MM.1S (cell line): ENCODE results near the gene REXO4.

ENCODE experiments used
- DNase-seq: peaks from one replicate; pipeline ENCODE4 v3.0.0-alpha.2; 2015
- H2AFZ ChIP-seq: fragments of 300-600 bp; sonication (generic); 2 replicates; pipeline ENCODE4 v1.6.0; 2016; ENCODE audit warnings: antibody characterized with exemption, low read length
- H3F3A ChIP-seq: fragments of 300-600 bp; sonication (generic); 2 replicates; pipeline ENCODE4 v1.6.1; 2016; ENCODE audit warnings: mild to moderate bottlenecking, antibody characterized with exemption, low read length, moderate library complexity, mixed read lengths; ENCODE audit not compliant: insufficient read depth
- H3K27ac ChIP-seq: fragments of 300-600 bp; sonication (generic); 2 replicates; pipeline ENCODE4 v1.5.1; 2016; ENCODE audit warnings: mild to moderate bottlenecking, low read length
- H3K27me3 ChIP-seq: fragments of 300-600 bp; sonication (generic); replicated peaks from 2 replicates; pipeline ENCODE4 v1.6.0; 2016; ENCODE audit warnings: low read length; ENCODE audit not compliant: insufficient read depth
- H3K36me3 ChIP-seq: fragments of 300-600 bp; sonication (generic); replicated peaks from 2 replicates; pipeline ENCODE4 v1.6.1; 2016; ENCODE audit warnings: mild to moderate bottlenecking, low read length, mixed read lengths; ENCODE audit not compliant: insufficient read depth
- H3K4me1 ChIP-seq: fragments of 300-600 bp; sonication (generic); 2 replicates; pipeline ENCODE4 v1.6.1; 2016; ENCODE audit warnings: low read length, mixed read lengths
- H3K4me2 ChIP-seq: fragments of 300-600 bp; sonication (generic); 2 replicates; pipeline ENCODE4 v1.6.0; 2016; ENCODE audit warnings: low read depth, low read length
- H3K4me3 ChIP-seq: fragments of 300-600 bp; sonication (generic); 2 replicates; pipeline ENCODE4 v1.5.1; 2016; ENCODE audit warnings: low read length, mixed read lengths
- H3K79me2 ChIP-seq: fragments of 300-600 bp; sonication (generic); 2 replicates; pipeline ENCODE4 v1.6.1; 2016; ENCODE audit warnings: mixed run types, low read length, mixed read lengths
- H3K9ac ChIP-seq: fragments of 300-600 bp; sonication (generic); 2 replicates; pipeline ENCODE4 v1.6.1; 2016; ENCODE audit warnings: low read length, mixed read lengths
- H3K9me2 ChIP-seq: fragments of 300-600 bp; sonication (generic); replicated peaks from 2 replicates; pipeline ENCODE4 v1.6.1; 2016; ENCODE audit warnings: mild to moderate bottlenecking, low read length, mixed read lengths; ENCODE audit not compliant: insufficient read depth
- H3K9me3 ChIP-seq: fragments of 300-600 bp; sonication (generic); replicated peaks from 2 replicates; pipeline ENCODE4 v1.6.1; 2016; ENCODE audit warnings: mild to moderate bottlenecking, low read length, mixed read lengths; ENCODE audit not compliant: insufficient read depth
- H4K20me1 ChIP-seq: fragments of 300-600 bp; sonication (generic); 2 replicates; pipeline ENCODE4 v1.6.1; 2016; ENCODE audit warnings: mild to moderate bottlenecking, low read length, moderate library complexity, mixed read lengths; ENCODE audit not compliant: insufficient read depth
- CTCF ChIP-seq: fragments of 300-600 bp; sonication (generic); IDR thresholded peaks from 2 replicates; pipeline ENCODE4 v1.5.1; 2016; ENCODE audit warnings: antibody characterized with exemption, low read length, mixed read lengths
- EZH2 ChIP-seq: fragments of 300-600 bp; sonication (generic); optimal IDR thresholded peaks from 2 replicates; pipeline ENCODE3; 2017; ENCODE audit warnings: low read depth, mild to moderate bottlenecking, antibody characterized with exemption, low read length, mixed read lengths
- EZH2phosphoT487 ChIP-seq: fragments of 300-600 bp; sonication (generic); IDR thresholded peaks from 2 replicates; pipeline ENCODE4 v1.6.1; 2018; ENCODE audit warnings: antibody characterized with exemption, low read length

REXO4 gene

GRCh38 chr9:133440874-133441273 is 23.1 kb upstream of the REXO4 start:
- Histone ChIP-seq H3K36me3 (no peaks in the 10 kb centered on the region), H3K4me1 (no peaks in the 10 kb centered on the region), H2AFZ (no peak overlapping the region), H3K27me3 (peaks cover 99% of the 10 kb centered on the region), H3K79me2 (no peaks in the 10 kb centered on the region), H4K20me1 (no peaks in the 10 kb centered on the region), H3K9me3 (no peaks in the 10 kb centered on the region), H3K4me2 (no peak overlapping the region), H3K9ac (no peak overlapping the region), H3F3A (no peaks in the 10 kb centered on the region), H3K27ac (no peak overlapping the region), H3K4me3 (no peak overlapping the region), H3K9me2 (no peaks in the 10 kb centered on the region)
- TF ChIP-seq EZH2phosphoT487 = no peak
- DNase-seq = no peak

GRCh38 chr9:133439337-133439736 is 21.5 kb upstream of the REXO4 start:
- Histone ChIP-seq H3F3A (no peaks in the 10 kb centered on the region), H3K79me2 (no peaks in the 10 kb centered on the region), H3K4me2 (no peak overlapping the region), H3K4me3 (no peak overlapping the region), H3K27ac (no peak overlapping the region), H3K9me2 (no peaks in the 10 kb centered on the region), H2AFZ (no peak overlapping the region), H4K20me1 (no peaks in the 10 kb centered on the region), H3K9me3 (no peaks in the 10 kb centered on the region), H3K4me1 (no peaks in the 10 kb centered on the region), H3K9ac (no peak overlapping the region), H3K27me3 (peaks cover 98% of the 10 kb centered on the region), H3K36me3 (no peaks in the 10 kb centered on the region)
- TF ChIP-seq CTCF = no peak
- DNase-seq = no peak

GRCh38 chr9:133437753-133438531 is 20.1 kb upstream of the REXO4 start:
- peaks cover 93% of the 10 kb centered on the region for H3K27me3 ChIP-seq
- DNase-seq = no peak
- H4K20me1 ChIP-seq = no peaks in the 10 kb centered on the region
- no peak overlapping the region for H3K9ac ChIP-seq
- no peaks in the 10 kb centered on the region for H3F3A ChIP-seq
- H3K4me2 ChIP-seq = no peak overlapping the region
- no peak overlapping the region for H3K27ac ChIP-seq
- no peaks in the 10 kb centered on the region for H3K9me2 ChIP-seq
- no peaks in the 10 kb centered on the region for H3K79me2 ChIP-seq
- no peaks in the 10 kb centered on the region for H3K9me3 ChIP-seq
- H3K4me3 ChIP-seq = no peak overlapping the region
- H2AFZ ChIP-seq = no peak overlapping the region
- H3K36me3 ChIP-seq = no peaks in the 10 kb centered on the region
- TF ChIP-seq EZH2 = no peak
- TF ChIP-seq CTCF = peak; percentile 29
- H3K4me1 ChIP-seq = no peaks in the 10 kb centered on the region

GRCh38 chr9:133436681-133437080 is 18.9 kb upstream of the REXO4 start:
- no peaks in the 10 kb centered on the region for H3K4me1 ChIP-seq
- no peaks in the 10 kb centered on the region for H3K79me2 ChIP-seq
- no peak overlapping the region for H2AFZ ChIP-seq
- no peak for DNase-seq
- no peak overlapping the region for H3K27ac ChIP-seq
- no peaks in the 10 kb centered on the region for H3K9me2 ChIP-seq
- no peak overlapping the region for H3K9ac ChIP-seq
- no peaks in the 10 kb centered on the region for H4K20me1 ChIP-seq
- H3K36me3 ChIP-seq = no peaks in the 10 kb centered on the region
- no peaks in the 10 kb centered on the region for H3K9me3 ChIP-seq
- peaks cover 90% of the 10 kb centered on the region for H3K27me3 ChIP-seq
- H3K4me3 ChIP-seq = no peak overlapping the region
- H3K4me2 ChIP-seq = no peak overlapping the region
- TF ChIP-seq EZH2phosphoT487 = no peak
- TF ChIP-seq CTCF = no peak
- TF ChIP-seq EZH2 = no peak
- H3F3A ChIP-seq = no peaks in the 10 kb centered on the region
